NOMO-1 treated with DMSO at 0.1 percent for 48 hours (cell line): ENCODE data around the gene ARHGAP25.

Experiments
- DNase-seq: peaks from one replicate; lab custom pipeline; 2025; ENCODE audit not compliant: unreplicated experiment; lab: John Stamatoyannopoulos, UW

ARHGAP25 gene

DNA sequence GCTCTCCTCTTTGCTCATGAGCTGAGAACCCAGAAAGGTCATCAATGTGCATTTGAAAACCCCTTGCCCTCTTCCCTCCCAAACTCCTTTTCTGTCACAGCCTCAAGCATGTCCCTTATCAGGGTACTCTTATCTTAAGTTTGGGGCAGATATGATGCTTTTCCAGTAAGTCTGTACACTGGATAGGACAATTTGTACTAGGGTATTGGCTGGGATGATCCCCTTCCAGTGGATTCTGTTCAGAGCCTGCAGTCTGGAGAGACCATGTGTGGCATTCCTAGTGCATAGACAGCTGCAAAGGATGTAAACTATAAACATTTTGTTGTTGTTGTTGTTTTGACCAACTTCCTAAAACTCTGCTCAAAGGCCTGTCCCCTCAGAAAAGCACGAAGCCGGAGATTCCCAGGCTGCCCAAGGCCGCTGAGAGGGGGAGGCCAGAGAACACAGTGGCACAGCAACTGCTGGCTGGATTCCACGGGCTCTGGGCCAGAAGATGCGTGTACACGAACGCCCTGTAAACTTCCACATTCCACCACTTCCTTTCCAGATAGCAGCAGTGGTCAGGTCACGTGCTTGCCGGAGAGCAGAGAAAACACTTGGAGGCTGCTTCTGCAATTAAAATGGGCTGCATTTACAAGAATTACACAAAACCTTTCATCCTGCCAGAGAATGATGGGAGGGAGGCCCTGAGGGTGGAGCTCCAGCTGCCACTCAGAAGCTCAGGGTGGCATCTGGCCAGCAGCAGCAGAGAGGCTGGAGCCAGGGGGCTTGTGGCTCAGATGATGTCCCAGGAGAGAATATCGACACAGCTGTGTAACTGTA, 94.5 kb downstream of the ARHGAP25 start:
- DNase-seq, result peak; percentile 98

DNA sequence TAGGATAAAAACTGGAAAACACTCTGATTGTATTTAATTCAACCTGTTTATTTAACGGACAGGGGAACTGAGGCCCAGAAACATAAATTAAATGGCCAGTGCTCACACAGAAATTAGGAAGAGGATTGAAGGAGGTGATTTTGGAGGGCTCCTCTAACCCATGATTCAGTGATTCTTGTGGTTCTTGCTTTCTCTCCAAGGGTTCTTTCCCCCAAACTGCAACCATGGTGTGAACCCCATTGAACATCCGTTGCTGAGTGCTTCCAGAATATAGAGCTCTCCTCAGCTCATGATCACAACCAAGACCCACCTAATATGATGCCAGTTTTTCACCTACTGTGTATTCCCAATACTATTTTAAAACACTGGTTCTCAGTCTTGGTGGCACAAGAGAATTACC, 95.1 kb downstream of the ARHGAP25 start:
- DNase-seq, result no peak

GRCh38 chr2:68831686-68832232, 97.1 kb downstream of the ARHGAP25 start:
- DNase-seq, result no peak

DNA sequence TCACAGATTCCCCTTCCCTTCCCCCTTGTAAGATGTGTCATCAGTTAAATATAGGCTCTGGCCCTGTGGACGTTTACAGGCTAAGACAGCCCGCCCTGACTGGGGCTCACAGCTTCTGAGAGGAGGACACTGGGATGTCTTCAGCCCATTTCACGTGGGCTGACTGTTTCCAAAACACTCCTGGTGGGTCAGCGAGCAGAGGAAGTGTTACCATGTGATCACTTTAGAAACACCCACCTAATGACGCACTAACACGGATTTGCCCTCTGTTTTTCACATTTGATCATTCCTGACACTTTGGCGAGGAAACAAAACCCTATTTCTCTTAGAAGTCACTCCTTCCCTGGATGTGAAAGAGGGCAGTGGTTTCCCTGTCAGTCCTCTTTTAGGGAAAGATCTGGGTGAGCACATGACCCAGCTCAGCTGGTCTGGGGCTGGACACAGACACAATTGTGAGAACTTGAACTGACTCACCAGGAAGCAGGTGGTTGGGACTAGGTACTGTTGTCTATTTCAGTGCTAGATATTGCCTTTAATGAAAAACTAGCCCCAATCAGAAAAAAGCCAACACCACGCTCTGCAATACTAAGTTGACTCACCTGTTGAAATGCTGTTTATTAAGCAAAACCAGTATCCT, 97.7 kb downstream of the ARHGAP25 start:
- DNase-seq, result peak; percentile 76

DNA sequence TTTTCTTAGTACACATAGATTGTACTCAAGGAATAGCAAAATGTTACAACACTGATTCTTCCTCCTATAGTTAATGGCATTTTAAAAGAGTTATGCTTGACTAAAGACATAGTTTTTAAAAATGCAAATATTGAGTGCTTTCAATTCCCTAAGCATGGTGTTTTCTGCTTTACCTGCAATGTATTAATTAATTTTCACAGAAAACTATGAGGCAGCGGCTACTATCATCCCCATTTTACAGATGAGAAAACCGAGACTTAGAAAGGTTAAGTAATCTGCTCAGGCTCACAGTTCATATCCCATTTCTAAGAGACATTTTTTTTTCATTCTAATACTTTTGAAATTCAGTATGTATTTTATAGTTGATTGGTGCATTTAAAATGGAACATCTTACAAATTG, 98.6 kb downstream of the ARHGAP25 start:
- DNase-seq, result no peak

GRCh38 chr2:68834737-68835376, 100.2 kb downstream of the ARHGAP25 start:
- DNase-seq, result peak; percentile 85

DNA sequence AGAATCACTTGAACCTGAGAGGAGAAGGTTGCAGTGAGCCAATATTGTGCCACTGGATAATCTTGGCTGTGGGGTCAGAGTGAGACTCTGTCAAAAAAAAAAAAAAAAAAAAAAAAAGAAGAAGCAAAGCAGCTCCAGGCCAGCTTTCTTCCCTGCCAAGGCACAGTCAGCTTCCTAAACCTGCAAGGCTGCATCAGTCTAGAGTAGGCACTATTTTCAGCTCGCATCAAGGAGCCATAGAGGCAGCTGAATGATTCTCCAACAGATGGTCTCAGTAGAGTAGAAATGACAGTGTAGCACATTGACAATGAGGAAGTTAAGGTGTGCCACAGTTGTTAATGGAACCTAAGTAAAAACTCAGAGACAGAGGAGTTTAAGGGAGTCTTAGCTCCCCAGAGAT, 101.0 kb downstream of the ARHGAP25 start:
- DNase-seq, result peak; percentile 67

- peak; percentile 68 for DNase-seq
Measured at GRCh38 chr2:68837164-68837860, 102.7 kb downstream of the ARHGAP25 start.

DNA sequence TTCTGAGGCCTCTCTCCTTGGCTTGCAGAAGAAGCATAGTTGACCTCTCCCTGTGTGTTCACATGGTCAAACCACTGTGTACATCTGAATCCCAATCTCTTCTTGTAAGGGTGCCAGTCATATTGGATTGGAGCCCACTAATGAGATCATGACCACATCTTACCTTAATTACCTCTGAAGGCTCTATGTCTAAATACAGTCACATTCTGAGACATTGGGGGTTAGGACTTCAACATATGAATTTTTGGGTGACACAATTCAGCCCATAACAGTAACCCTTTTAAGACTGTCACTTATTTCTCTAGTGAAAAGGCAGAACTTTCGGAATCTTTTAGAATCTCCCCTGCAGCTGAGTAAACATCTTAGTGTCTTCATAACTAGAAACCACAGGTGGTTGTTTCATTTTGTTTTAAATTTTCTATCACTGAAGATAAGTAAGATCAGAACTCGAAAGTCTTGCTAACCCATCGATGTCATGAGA, 103.3 kb downstream of the ARHGAP25 start:
- DNase-seq, result no peak

GRCh38 chr2:68838641-68839040, 104.0 kb downstream of the ARHGAP25 start:
- DNase-seq, result no peak

GRCh38 chr2:68839260-68839833, 104.7 kb downstream of the ARHGAP25 start:
- DNase-seq, result peak; percentile 8

GRCh38 chr2:68845043-68845442, 110.4 kb downstream of the ARHGAP25 start:
- DNase-seq, result peak; percentile 8

GRCh38 chr2:68846091-68846490, 111.5 kb downstream of the ARHGAP25 start:
- DNase-seq, result no peak

- DNase-seq, result no peak
Measured at GRCh38 chr2:68847751-68848150, 113.1 kb downstream of the ARHGAP25 start.

DNA sequence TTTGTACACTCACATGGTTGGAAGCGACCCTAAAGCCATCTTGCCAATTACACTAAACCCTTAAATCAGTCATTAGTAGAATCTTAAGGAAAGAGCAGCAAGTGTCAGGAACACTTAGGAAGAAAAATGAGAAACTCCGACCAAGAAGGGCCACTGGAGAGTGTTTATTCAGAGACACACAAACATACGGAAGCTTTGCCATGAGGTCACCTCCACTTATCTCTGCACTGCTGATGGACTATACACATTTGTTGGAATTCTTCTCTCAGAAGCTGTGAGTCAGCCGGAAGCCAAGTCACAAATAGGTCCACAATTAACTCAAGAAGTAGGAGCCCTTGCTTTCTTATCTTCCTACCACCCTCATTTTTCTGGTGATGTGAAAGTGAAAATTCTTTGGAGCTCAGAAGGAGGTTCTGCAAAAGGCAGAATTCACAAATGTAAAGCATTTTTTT, 115.0 kb downstream of the ARHGAP25 start:
- peak; percentile 15 for DNase-seq

- DNase-seq, result no peak
Measured at GRCh38 chr2:68850524-68850923, 115.9 kb downstream of the ARHGAP25 start.

GRCh38 chr2:68853035-68853434, 118.4 kb downstream of the ARHGAP25 start:
- DNase-seq, result no peak

- no peak for DNase-seq
Measured at GRCh38 chr2:68853915-68854314, 119.3 kb downstream of the ARHGAP25 start.

DNA sequence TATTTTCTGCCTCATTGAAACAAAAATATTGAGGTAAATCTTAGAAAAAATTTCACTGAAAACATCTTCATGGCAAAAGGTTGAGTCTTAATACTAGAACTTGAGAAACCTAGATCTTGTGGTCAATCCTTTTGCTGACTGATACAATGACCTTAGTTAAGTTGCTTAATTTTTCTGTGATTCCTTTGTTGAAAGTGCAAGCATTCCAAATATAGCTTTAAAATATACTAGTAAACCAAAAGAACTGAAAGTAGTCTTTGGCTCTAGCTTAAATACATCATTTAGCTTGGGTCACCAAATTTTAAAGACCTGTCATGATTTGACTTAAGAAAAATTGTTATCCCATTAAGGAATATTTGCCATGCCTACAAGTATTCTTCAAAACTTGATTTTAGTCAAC, 119.9 kb downstream of the ARHGAP25 start:
- DNase-seq, result no peak

DNA sequence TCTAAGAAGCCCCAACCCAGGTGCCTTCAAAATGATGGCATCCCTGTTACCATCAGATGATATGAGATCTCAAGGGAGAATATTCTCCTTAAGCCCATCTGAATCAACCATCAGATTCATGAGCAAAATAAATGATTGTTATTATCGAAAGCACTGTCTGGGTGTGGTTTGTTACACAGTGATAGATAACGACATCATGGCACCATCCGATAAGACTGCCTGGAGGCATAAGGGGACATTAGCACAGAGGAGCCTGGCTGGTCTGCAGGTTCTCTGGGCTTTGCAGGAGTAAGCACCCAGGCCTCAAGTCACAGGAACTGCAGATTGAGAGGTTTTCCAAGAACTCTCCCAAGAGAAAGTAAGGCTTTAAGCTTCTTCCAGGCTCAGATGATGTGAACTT, 120.9 kb downstream of the ARHGAP25 start:
- DNase-seq, result no peak
